Measurements from ENCODE around the gene DDR2.
A peak's percentile ranks its signal among the peaks of the same experiment; 100 is the strongest.

DDR2 gene

GRCh38 chr1:162691999-162692575 is 59.8 kb downstream of the DDR2 start:
- H3K4me3 ChIP-seq (ENCODE audit: control insufficient read depth, low read depth, low read length), result no peak overlapping the region
- no peak for TF ChIP-seq CTCF (conservative IDR thresholded peaks at IDR 0.05; ENCODE audit: control insufficient read depth, insufficient read depth, low read depth, low read length)
- DNase-seq (ENCODE audit: low read depth), result no peak

GRCh38 chr1:162694911-162695310 is 62.6 kb downstream of the DDR2 start:
- no peak for DNase-seq (ENCODE audit: low read depth)
- TF ChIP-seq CTCF (conservative IDR thresholded peaks at IDR 0.05; ENCODE audit: control insufficient read depth, insufficient read depth, low read depth, low read length), result no peak

GRCh38 chr1:162695687-162696086 is 63.4 kb downstream of the DDR2 start:
- H3K4me3 ChIP-seq (ENCODE audit: control insufficient read depth, low read depth, low read length), result no peak overlapping the region
- DNase-seq (ENCODE audit: low read depth), result no peak
- no peak for TF ChIP-seq CTCF (conservative IDR thresholded peaks at IDR 0.05; ENCODE audit: control insufficient read depth, insufficient read depth, low read depth, low read length)

More at GRCh38 chr1:162694911-162695310, 62.6 kb downstream of the DDR2 start:
- no peak overlapping the region for H3K4me3 ChIP-seq (ENCODE audit: control insufficient read depth, low read depth, low read length)

- peak; percentile 95 for DNase-seq (ENCODE audit: low read depth)
- no peak for TF ChIP-seq CTCF (conservative IDR thresholded peaks at IDR 0.05; ENCODE audit: control insufficient read depth, insufficient read depth, low read depth, low read length)
- H3K4me3 ChIP-seq (ENCODE audit: control insufficient read depth, low read depth, low read length), result no peak overlapping the region
These were observed 64.1 kb downstream of the DDR2 start for GRCh38 chr1:162696286-162696862.

- H3K4me3 ChIP-seq (ENCODE audit: control insufficient read depth, low read depth, low read length), result no peak overlapping the region
- DNase-seq (ENCODE audit: low read depth), result peak; percentile 47
- no peak for TF ChIP-seq CTCF (conservative IDR thresholded peaks at IDR 0.05; ENCODE audit: control insufficient read depth, insufficient read depth, low read depth, low read length)
These were observed 65.1 kb downstream of the DDR2 start for GRCh38 chr1:162697140-162697895.

- TF ChIP-seq CTCF (conservative IDR thresholded peaks at IDR 0.05; ENCODE audit: control insufficient read depth, insufficient read depth, low read depth, low read length), result no peak
- H3K4me3 ChIP-seq (ENCODE audit: control insufficient read depth, low read depth, low read length), result no peak overlapping the region
- DNase-seq (ENCODE audit: low read depth), result no peak
These were observed 67.1 kb downstream of the DDR2 start for GRCh38 chr1:162699366-162699765.
